Activated CD8-positive, alpha-beta memory T cell treated with anti-CD3 and anti-CD28 coated beads, Interleukin-2, amount 50 U/mL, for 4 hours (primary cell): ENCODE results near the gene GTPBP2.

ENCODE experiments used
- DNase-seq: peaks from one replicate; pipeline ENCODE4 v3.0.0-alpha.2; 2020

The GTPBP2 gene

DNA sequence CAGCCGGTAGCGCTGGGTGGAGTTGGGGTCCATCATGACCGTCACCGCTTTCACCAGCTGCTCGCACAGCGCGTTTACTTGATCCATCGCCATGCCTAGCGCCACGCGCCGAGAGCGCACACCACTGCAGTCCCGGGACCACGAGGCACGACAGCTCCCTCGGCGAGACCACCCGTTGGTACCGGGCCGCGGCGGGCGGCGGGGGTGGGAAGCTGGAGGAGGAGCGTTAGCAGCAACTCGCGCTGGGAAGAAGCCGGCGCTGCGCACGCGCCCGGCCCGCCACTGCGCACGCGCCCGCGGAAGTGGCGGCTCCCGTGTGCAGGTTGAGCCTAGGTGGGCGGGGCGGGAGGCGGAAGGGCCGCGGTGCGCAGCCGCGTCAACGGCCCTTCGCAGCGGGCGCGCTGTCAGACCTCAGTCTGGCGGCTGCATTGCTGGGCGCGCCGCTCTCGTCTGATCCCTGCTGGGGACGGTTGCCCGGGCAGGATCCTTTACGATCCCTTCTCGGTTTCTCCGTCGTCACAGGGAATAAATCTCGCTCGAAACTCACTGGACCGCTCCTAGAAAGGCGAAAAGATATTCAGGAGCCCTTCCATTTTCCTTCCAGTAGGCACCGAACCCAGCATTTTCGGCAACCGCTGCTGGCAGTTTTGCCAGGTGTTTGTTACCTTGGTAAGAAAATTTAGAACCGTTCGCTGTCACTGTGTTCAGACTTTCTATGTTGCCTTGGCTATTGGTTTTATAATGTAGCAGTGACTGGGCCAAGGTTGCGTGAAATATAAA lies 53.1 kb downstream of the GTPBP2 start, which contains the start of the genes POLH and XPO5:
TSS of gene POLH (plus strand) at position 414 of the 780 bp plus-strand sequence. CDS start 6,135 bp downstream, outside the sequence.
TSS of gene XPO5 (minus strand) at position 267 of the 780 bp plus-strand sequence. CDS start at position 93, 174 bp downstream.
- peak; percentile 92 for DNase-seq

DNA sequence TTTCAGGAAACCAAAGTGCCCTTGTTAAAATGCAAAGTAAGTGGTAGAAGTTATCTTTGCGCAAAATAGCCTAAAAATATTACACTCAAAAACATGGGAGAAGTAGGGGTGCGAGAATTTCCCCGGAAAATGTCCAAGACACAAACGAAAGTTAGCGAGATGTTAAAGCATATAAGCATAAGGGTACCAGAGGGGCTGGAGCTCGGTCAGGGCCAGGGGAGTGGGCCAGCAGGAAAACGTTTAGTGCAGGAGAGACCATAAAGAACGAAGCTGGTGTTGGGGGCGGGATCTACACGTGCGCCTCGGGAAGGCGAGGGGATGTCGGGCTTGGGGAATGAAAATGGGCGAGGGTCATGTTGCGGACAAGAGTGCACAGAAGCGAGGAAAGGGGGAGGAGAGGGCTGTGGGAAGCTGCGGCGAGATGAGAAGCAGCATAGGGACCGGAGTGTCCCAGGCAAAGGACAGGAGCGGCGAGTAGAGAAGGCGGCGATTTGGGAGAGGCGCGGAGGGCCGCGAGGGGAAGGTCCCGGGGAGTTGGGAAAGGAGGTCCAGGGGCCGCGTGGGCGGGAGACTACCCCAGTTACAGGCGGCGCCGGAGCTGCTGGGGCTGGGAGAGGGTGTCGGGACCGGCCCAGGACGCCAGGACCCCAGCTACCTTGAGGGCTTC lies 53.8 kb downstream of the GTPBP2 start:
- no peak for DNase-seq

DNA sequence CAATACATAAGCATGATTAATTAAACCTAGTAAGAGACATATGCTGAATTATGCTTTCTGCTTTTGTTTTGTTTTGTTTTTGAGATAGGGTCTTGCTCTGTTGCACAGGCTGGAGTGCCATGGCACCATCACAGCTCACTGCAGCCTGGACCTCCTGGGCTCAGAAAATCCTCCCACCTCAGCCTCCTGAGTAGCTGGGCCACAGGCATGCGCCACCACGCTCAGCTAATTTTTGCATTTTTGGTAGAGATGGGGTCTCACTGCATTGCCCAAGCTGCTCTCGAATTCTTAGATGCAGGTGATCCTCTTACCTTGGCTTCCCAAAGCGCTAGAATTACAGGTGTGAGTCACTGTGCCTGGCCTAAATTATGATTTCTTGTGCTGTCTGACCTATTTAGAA lies 57.0 kb downstream of the GTPBP2 start:
- no peak for DNase-seq

DNA sequence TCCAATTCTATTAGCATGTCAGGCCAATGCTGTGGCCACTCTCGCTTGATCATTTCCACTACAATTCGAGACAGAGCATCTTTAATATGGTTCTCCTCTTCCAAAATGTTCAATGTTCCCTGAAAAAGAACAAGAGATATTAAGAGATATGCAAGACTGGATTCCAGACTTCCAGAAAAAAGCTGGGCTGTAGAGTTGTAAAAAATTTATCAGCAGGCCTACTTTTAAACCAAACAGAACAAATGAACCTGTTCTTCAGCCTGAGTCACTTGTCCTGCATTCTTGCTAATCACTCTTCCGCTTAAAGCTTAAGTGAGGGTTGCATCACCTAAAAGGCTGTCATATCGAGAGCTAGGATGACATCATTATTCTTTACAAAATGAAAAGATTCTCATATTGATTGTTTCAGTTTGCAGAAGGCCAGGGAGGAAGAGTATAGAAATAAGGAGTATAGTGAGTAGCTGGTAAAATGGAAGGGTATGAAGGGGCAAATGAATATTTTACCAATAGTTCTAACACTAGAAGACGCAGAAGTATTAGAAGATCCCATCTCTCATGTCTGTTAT lies 58.1 kb downstream of the GTPBP2 start:
- no peak for DNase-seq
